Astrocyte (in vitro differentiated cells and primary cell): ENCODE results near the gene LTB4R.

Experiments
- EZH2 ChIP-seq: IDR thresholded peaks from 2 replicates; pipeline ENCODE4 v1.6.1; 2012; ENCODE audit warnings: mild to moderate bottlenecking, low read length, inconsistent platforms; ENCODE audit not compliant: insufficient read depth
- TF ChIP-seq, protein P1 (sequence below): IDR thresholded peaks from 2 replicates; pipeline ENCODE4 v1.5.1; 2011; ENCODE audit warnings: low read depth, mild to moderate bottlenecking, inconsistent platforms, low read length, moderate library complexity; ENCODE audit not compliant: insufficient read depth

- TF ChIP-seq, protein P1, sequence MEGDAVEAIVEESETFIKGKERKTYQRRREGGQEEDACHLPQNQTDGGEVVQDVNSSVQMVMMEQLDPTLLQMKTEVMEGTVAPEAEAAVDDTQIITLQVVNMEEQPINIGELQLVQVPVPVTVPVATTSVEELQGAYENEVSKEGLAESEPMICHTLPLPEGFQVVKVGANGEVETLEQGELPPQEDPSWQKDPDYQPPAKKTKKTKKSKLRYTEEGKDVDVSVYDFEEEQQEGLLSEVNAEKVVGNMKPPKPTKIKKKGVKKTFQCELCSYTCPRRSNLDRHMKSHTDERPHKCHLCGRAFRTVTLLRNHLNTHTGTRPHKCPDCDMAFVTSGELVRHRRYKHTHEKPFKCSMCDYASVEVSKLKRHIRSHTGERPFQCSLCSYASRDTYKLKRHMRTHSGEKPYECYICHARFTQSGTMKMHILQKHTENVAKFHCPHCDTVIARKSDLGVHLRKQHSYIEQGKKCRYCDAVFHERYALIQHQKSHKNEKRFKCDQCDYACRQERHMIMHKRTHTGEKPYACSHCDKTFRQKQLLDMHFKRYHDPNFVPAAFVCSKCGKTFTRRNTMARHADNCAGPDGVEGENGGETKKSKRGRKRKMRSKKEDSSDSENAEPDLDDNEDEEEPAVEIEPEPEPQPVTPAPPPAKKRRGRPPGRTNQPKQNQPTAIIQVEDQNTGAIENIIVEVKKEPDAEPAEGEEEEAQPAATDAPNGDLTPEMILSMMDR: peak; percentile 97
- TF ChIP-seq EZH2: no peak
These were observed 3.5 kb upstream of the LTB4R start, which contains the start of gene CIDEB for GRCh38 chr14:24307575-24308341.
